HG02763 (cell line): ENCODE data around the gene FOXK2.

Experiments used
- ATAC-seq: cut with Tn5 transposase; IDR thresholded peaks from one replicate; pipeline ENCODE4 v1.9.1; 2021; ENCODE audit warnings: mild to moderate bottlenecking, moderate library complexity; ENCODE audit not compliant: unreplicated experiment

The FOXK2 gene

GRCh38 chr17:82602487-82602886 is 83.0 kb downstream of the FOXK2 start:
- no peak for ATAC-seq

GRCh38 chr17:82602986-82603710 is 83.6 kb downstream of the FOXK2 start:
- ATAC-seq, result no peak

- no peak for ATAC-seq
These were observed 84.5 kb downstream of the FOXK2 start for GRCh38 chr17:82603981-82604448.

GRCh38 chr17:82604532-82604931 is 85.0 kb downstream of the FOXK2 start:
- ATAC-seq, result no peak

GRCh38 chr17:82605939-82606600 is 86.5 kb downstream of the FOXK2 start:
- no peak for ATAC-seq

GRCh38 chr17:82608816-82609215 is 89.3 kb downstream of the FOXK2 start:
- ATAC-seq, result no peak

GRCh38 chr17:82609655-82610054 is 90.1 kb downstream of the FOXK2 start:
- no peak for ATAC-seq

- ATAC-seq, result no peak
These were observed 91.9 kb downstream of the FOXK2 start for GRCh38 chr17:82611140-82612058.

GRCh38 chr17:82613283-82614094 is 94.0 kb downstream of the FOXK2 start:
- ATAC-seq, result no peak

GRCh38 chr17:82614095-82614631 is 94.6 kb downstream of the FOXK2 start:
- no peak for ATAC-seq

GRCh38 chr17:82615084-82616020 is 95.8 kb downstream of the FOXK2 start:
- ATAC-seq, result no peak

GRCh38 chr17:82616021-82616711 is 96.6 kb downstream of the FOXK2 start:
- no peak for ATAC-seq

GRCh38 chr17:82619211-82619610 is 99.7 kb downstream of the FOXK2 start:
- ATAC-seq, result no peak

GRCh38 chr17:82619641-82620040 is 100.1 kb downstream of the FOXK2 start:
- no peak for ATAC-seq

- no peak for ATAC-seq
These were observed 104.2 kb downstream of the FOXK2 start for GRCh38 chr17:82623707-82624106.

GRCh38 chr17:82627405-82627804 is 107.9 kb downstream of the FOXK2 start:
- ATAC-seq, result no peak

- ATAC-seq, result no peak
These were observed 110.2 kb downstream of the FOXK2 start for GRCh38 chr17:82629748-82630147.

- ATAC-seq, result no peak
These were observed 110.7 kb downstream of the FOXK2 start for GRCh38 chr17:82630212-82630611.

GRCh38 chr17:82631544-82631943 is 112.0 kb downstream of the FOXK2 start:
- no peak for ATAC-seq
